Ovary (tissue), 9 donors: ENCODE results near the gene PPP5C. TPM values are rescaled to one million over a fixed set of nuclear protein-coding genes. Genes with fewer than 3 reads are reported as not detected.

Source experiments
- DNase-seq, 5 donors: peaks; one replicate each; pipeline ENCODE4 v3.0.0-alpha.2; 2019 to 2020
- H3K27ac ChIP-seq, 2 donors: fragments of 200-600 bp; one replicate each; pipeline versions ENCODE4 v1.5.1 to v1.8.0; 2019 to 2022
- H3K27me3 ChIP-seq: fragments of 200-600 bp; one replicate; pipeline ENCODE4 v1.8.0; 2022
- H3K36me3 ChIP-seq: fragments of 200-600 bp; sonication (generic); one replicate; pipeline ENCODE4 v1.5.1; 2019
- H3K4me1 ChIP-seq: one replicate; pipeline ENCODE4 v1.8.1; 2013; ENCODE audit warnings: mild to moderate bottlenecking, moderate library complexity; ENCODE audit not compliant: insufficient read depth
- H3K4me3 ChIP-seq: fragments of 200-600 bp; sonication (generic); one replicate; pipeline ENCODE4 v1.5.1; 2017
- H3K9me3 ChIP-seq, 2 donors: fragments of 200-600 bp in 1 of 2; sonication (generic) in 1 of 2; one replicate each; pipeline versions ENCODE4 v1.5.1 to v1.8.1; 2013 to 2019; ENCODE audit warnings: mild to moderate bottlenecking in 1 of 2, moderate library complexity in 1 of 2
- CTCF ChIP-seq, 3 donors: fragments of 450-650 bp in 2 of 3; fragments of 200-600 bp in 1 of 3; IDR thresholded peaks; one replicate each; pipeline versions ENCODE4 v1.5.1 to v1.8.0; 2016 to 2022; ENCODE audit warnings: antibody characterized with exemption in 3 of 3, mild to moderate bottlenecking in 1 of 3
- EP300 ChIP-seq: sonication (generic); formaldehyde crosslinking; IDR thresholded peaks from one replicate; pipeline ENCODE4 v1.6.1; 2017; ENCODE audit warnings: antibody characterized with exemption
- POLR2A ChIP-seq: fragments of 450-650 bp; IDR thresholded peaks from one replicate; pipeline ENCODE4 v1.6.1; 2017; ENCODE audit warnings: antibody characterized with exemption, mild to moderate bottlenecking, moderate library complexity
- WGBS, 3 donors: extraction: QIAGEN DNeasy Blood & Tissue Kit in 1 of 3; methylation state at CpG; one replicate each; pipeline versions ENCODE4 v1.1.5 to v1.1.7; 2013 to 2017; 5-methylcytosine and 5-hydroxymethylcytosine counted together
- intact Hi-C, 4 donors: fragments of 100-400 bp; cut with DNase I; formaldehyde crosslinking; loops; one replicate each; pipeline versions ENCODE4 v1.11.0 to v1.15.1; 2022 to 2023
- polyA plus RNA-seq, 2 donors: library from polyadenylated mRNA; stranded (reverse); fragments of 200-250 nt in 1 of 2; fragments of 350-450 nt in 1 of 2; fragmentation: Illumina TruSeq in 1 of 2; extraction: RNeasy Lipid Tissue Mini Kit (QIAGEN cat#74804) in 1 of 2; gene quantifications; one replicate each; pipeline ENCODE4 v1.2.3, GENCODE V29; 2013 to 2014
- total RNA-seq, 7 donors: library from RNA; depleted of rRNA in 2 of 7; stranded (reverse); fragments of >200 nt in 2 of 7; fragmentation: NEBNext Ultra II Directional in 3 of 7; extraction: Animal tissue kit (Norgen Biotek cat#: 25700) in 3 of 7; gene quantifications; one replicate each; pipeline versions ENCODE4 v1.1.0 to v1.2.4, GENCODE V29; 2016 to 2023
- donor health status: DM: no; HTN: no; CAD: no; lungs with moderate emphysema.
- donor health status: DM: no; HTN: no; CAD: no.
- donor health status: Bipolar disorder and iron deficiency.
- donor health status: DM: yes; HTN: yes; CAD: no.
- donor health status: DM: no; HTN: no; CAD: no.
- donor health status: DM: yes; HTN: yes; CAD: no.

PPP5C gene
- total and polyA plus RNA-seq, 9 donors, result 33.1 to 79.2 (median 45.3) TPM

- 2 to 5% (median 3%) methylated on average over 11 of the region's 11 CpGs for WGBS, 3 donors
- no peaks in the 10 kb centered on the region for H3K9me3 ChIP-seq
- peaks cover 23% of the 10 kb centered on the region for H3K4me1 ChIP-seq
- no peaks in the 10 kb centered on the region for H3K27me3 ChIP-seq
- DNase-seq, result peak; percentile 80 to 89 (median 84)
- H3K4me3 ChIP-seq, result no peak overlapping the region
- H3K27ac ChIP-seq, result peak overlapping the region; percentile 56 to 80
- no peaks in the 10 kb centered on the region for H3K36me3 ChIP-seq
- no peak for TF ChIP-seq EP300
- no peak for TF ChIP-seq CTCF (IDR thresholded peaks at IDR 0.05)
- TF ChIP-seq POLR2A, result no peak
- intact Hi-C loops, result no loop called here
Observed at GRCh38 chr19:46408664-46409039, 61.8 kb downstream of the PPP5C start.

- Histone ChIP-seq H3K36me3 (no peaks in the 10 kb centered on the region), H3K4me1 (peaks cover 23% of the 10 kb centered on the region), H3K9me3 (no peaks in the 10 kb centered on the region), H3K4me3 (no peak overlapping the region), H3K27ac (peak overlapping the region in 1 of 2 donors; percentile 68), H3K27me3 (no peaks in the 10 kb centered on the region)
- WGBS, 3 donors, result 38 to 48% (median 43%) methylated on average over 3 of the region's 3 CpGs
- TF ChIP-seq EP300 (no peak), CTCF (IDR thresholded peaks at IDR 0.05) (no peak), POLR2A (no peak)
- intact Hi-C loops, result no loop called here
- peak in 1 of 5 donors; percentile 47 for DNase-seq
Observed at GRCh38 chr19:46409191-46409590, 62.3 kb downstream of the PPP5C start.

- H3K4me1 ChIP-seq, result peaks cover 21% of the 10 kb centered on the region
- no peaks in the 10 kb centered on the region for H3K9me3 ChIP-seq
- 55 to 68% (median 61%) methylated on average over 13 of the region's 13 CpGs for WGBS, 3 donors
- peak overlapping the region; percentile 64 for H3K4me3 ChIP-seq
- H3K36me3 ChIP-seq, result no peaks in the 10 kb centered on the region
- H3K27me3 ChIP-seq, result no peaks in the 10 kb centered on the region
- no peak for DNase-seq
- TF ChIP-seq EP300, result no peak
- no peak for TF ChIP-seq POLR2A
- no peak for TF ChIP-seq CTCF (IDR thresholded peaks at IDR 0.05)
- H3K27ac ChIP-seq, result no peak overlapping the region
- intact Hi-C loops, result no loop called here
Observed at GRCh38 chr19:46410205-46411087, 63.6 kb downstream of the PPP5C start.

- H3K27me3 ChIP-seq, result no peaks in the 10 kb centered on the region
- no peaks in the 10 kb centered on the region for H3K36me3 ChIP-seq
- intact Hi-C loops, result no loop called here
- H3K4me3 ChIP-seq, result peak overlapping the region; percentile 64
- no peaks in the 10 kb centered on the region for H3K9me3 ChIP-seq
- no peak for TF ChIP-seq POLR2A
- no peak for TF ChIP-seq CTCF (IDR thresholded peaks at IDR 0.05)
- no peak for TF ChIP-seq EP300
- DNase-seq, result peak in 2 of 5 donors; percentile 39 to 48
- peaks cover 16% of the 10 kb centered on the region for H3K4me1 ChIP-seq
- H3K27ac ChIP-seq, result peak overlapping the region; percentile 51 to 84
- WGBS, 3 donors, result 8 to 22% (median 12%) methylated on average over 13 of the region's 13 CpGs
Observed at GRCh38 chr19:46411088-46411924, 64.4 kb downstream of the PPP5C start.
